Bronchial epithelial cell (primary cell): Measurements from ENCODE around the gene NLK. TPM values are rescaled to one million over a fixed set of nuclear protein-coding genes. Genes with fewer than 3 reads are reported as not detected.

Experiments
- DNase-seq: peaks from one replicate; pipeline ENCODE4 v3.0.0-alpha.2; 2010; ENCODE audit warnings: low read depth
- FAIRE-seq: peaks from 2 replicates; lab custom pipeline; 2011; peaks lifted over from hg19 to GRCh38; lab: Jason Lieb, UNC
- H3K27me3 ChIP-seq: 2 replicates; pipeline ENCODE4 v1.5.1; 2011; ENCODE audit warnings: low read length; ENCODE audit not compliant: control insufficient read depth, insufficient read depth
- H3K36me3 ChIP-seq: 2 replicates; pipeline ENCODE4 v1.5.1; 2011; ENCODE audit warnings: low read length; ENCODE audit not compliant: control insufficient read depth, insufficient read depth
- H3K4me3 ChIP-seq: 2 replicates; pipeline ENCODE4 v1.5.1; 2011; ENCODE audit warnings: mild to moderate bottlenecking, low read depth, low read length, control low read depth
- total RNA-seq: library from RNA; depleted of rRNA; stranded (reverse); fragments of >200 nt; gene quantifications from 2 replicates; pipeline ENCODE4 v1.2.1, GENCODE V29; 2014
- TF ChIP-seq, protein P1 (sequence below): IDR thresholded peaks from 2 replicates; pipeline ENCODE4 v1.5.1; 2011; ENCODE audit warnings: mild to moderate bottlenecking, moderate library complexity, low read length, control low read depth, inconsistent platforms; ENCODE audit not compliant: insufficient read depth, severe bottlenecking

The NLK gene
- total RNA-seq, 1 donor from 2014 or later = 11.3 TPM

DNA sequence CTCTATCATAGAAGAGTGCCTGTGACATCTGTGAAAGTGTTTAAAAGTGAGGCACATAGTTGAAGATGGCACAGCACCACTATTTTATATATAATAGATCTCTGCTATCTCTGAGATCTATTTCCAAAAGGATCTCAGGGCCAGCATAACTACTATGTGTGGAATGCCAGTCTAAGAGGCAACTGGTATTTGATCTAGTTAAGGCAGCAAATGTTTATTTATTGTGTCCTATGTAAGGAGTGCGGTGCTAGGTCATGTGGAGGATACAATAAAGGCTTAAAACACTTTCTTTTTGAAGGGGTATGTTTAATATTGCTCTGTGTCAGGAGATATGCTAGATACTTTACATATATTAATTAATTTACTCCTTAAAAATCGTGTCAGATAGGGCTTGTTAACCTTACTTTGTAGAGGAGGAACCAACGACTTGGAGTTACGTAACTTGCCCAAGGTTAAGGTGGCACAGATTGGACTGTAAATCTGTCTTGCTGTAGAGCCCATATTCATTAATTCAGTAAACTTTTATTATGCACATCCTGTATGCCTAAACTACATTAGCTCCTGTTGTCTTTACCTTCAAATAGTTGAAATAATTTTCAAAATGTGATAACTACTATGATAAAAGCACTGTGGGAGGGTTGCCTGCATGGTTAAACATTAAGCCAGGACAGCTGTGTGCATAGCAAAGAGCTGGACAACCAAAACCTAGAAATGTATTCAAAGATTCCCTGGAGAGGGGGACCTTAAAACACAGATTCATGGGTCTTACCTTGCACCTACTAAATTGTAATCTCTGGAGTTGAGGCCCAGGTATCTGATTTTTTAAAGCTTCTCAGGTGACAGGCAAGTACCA, 83.3 kb downstream of the NLK start:
- no peaks in the 10 kb centered on the region for H3K27me3 ChIP-seq
- FAIRE-seq (no peak), DNase-seq (no peak)
- H3K36me3 ChIP-seq = peaks cover 1% of the 10 kb centered on the region
- no peak overlapping the region for H3K4me3 ChIP-seq
- TF ChIP-seq, protein P1, sequence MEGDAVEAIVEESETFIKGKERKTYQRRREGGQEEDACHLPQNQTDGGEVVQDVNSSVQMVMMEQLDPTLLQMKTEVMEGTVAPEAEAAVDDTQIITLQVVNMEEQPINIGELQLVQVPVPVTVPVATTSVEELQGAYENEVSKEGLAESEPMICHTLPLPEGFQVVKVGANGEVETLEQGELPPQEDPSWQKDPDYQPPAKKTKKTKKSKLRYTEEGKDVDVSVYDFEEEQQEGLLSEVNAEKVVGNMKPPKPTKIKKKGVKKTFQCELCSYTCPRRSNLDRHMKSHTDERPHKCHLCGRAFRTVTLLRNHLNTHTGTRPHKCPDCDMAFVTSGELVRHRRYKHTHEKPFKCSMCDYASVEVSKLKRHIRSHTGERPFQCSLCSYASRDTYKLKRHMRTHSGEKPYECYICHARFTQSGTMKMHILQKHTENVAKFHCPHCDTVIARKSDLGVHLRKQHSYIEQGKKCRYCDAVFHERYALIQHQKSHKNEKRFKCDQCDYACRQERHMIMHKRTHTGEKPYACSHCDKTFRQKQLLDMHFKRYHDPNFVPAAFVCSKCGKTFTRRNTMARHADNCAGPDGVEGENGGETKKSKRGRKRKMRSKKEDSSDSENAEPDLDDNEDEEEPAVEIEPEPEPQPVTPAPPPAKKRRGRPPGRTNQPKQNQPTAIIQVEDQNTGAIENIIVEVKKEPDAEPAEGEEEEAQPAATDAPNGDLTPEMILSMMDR = no peak

DNA sequence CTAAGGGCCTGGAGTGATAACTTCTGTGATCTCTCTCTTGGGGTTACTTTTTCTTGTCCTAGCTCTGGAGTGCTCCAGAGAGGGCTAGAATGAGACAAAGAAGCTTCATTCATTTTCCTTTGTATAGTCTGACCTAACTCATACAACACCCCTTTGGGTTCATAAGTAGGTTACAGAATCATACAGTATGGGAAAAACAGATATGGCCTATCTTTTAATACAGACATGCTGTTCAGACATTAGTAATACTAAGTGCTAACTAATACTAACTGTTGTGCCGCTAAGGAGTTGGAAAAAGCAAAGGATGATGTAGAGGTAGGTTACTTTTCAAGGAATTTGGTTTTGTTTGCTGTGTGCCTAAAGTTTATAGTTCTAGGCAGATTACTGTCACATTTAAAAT, 84.7 kb downstream of the NLK start:
- H3K27me3 ChIP-seq = no peaks in the 10 kb centered on the region
- no peak for FAIRE-seq
- peaks cover 1% of the 10 kb centered on the region for H3K36me3 ChIP-seq
- no peak for DNase-seq
- H3K4me3 ChIP-seq = no peak overlapping the region
- TF ChIP-seq, protein P1 = no peak

DNA sequence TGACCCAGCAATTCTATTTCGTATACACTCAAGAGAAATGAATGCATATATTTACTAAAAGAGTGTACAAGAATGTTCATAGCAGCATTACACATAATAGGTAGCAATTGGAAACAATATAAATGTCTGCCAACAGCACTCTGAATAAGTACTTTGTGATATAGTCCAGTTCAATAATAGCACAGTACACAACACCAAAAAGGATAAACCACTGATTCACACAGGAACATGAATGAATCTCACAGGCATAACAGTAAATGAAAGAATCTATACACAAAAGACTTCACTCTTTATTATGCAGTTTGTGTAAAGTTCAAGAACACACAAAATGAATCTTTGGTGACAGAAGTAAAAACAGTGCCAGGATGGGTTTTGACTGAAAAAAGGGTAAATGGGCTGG, 86.3 kb downstream of the NLK start:
- H3K36me3 ChIP-seq = peaks cover 1% of the 10 kb centered on the region
- FAIRE-seq (no peak), DNase-seq (no peak)
- TF ChIP-seq, protein P1 = no peak
- no peaks in the 10 kb centered on the region for H3K27me3 ChIP-seq
- H3K4me3 ChIP-seq = no peak overlapping the region

DNA sequence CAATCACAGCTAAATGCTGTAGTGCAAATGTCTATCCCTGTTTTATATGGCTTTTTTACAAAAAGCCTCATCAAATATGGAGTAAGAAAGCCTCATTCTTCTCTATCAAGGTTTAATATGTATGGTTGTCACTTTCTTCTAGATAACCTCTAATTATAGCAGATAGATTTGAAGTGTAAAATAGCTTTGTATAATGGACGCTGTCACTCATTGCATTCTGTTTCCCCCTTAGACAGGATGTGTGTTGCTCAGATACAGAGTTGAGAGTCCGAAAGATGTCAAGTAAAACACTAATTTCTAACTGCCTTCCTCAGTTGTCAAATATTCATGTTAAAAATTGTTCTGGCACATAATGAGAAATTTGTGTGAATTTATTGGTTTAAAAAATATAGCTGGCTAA, 88.0 kb downstream of the NLK start:
- FAIRE-seq = no peak
- H3K36me3 ChIP-seq = no peaks in the 10 kb centered on the region
- H3K4me3 ChIP-seq = no peak overlapping the region
- TF ChIP-seq, protein P1 = no peak
- no peak for DNase-seq
- H3K27me3 ChIP-seq = no peaks in the 10 kb centered on the region

DNA sequence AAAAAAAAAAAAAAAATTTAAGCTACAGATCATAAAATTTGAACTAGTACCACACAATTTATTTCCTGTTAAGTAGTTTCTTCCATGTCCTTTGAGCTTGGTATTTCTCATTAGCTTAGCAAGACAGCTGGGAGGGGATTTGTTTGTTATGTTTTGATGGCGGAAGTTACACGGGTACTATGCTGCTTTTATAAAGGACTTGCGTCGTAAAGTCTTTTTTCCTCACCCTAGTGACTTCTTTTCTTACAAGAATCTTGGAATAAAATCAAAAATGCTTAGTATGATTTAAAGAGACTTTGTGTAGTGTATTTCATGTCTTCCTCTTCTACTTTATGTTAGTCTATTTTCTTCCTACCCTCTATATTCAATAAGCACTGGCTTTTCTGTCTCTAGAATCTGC, 89.1 kb downstream of the NLK start:
- Histone ChIP-seq H3K27me3 (no peaks in the 10 kb centered on the region), H3K4me3 (no peak overlapping the region), H3K36me3 (no peaks in the 10 kb centered on the region)
- DNase-seq = no peak
- FAIRE-seq = no peak
- TF ChIP-seq, protein P1 = no peak
